Measurements from ENCODE around the gene PUS1. TPM values are rescaled to one million over a fixed set of nuclear protein-coding genes. Genes with fewer than 3 reads are reported as not detected.
A peak's percentile ranks its signal among the peaks of the same experiment; 100 is the strongest.

The PUS1 gene
- total and polyA plus RNA-seq, 2 donors (not counting 1 experiment from before 2014, with no cell fraction given): 50.1 to 99.5 TPM

DNA sequence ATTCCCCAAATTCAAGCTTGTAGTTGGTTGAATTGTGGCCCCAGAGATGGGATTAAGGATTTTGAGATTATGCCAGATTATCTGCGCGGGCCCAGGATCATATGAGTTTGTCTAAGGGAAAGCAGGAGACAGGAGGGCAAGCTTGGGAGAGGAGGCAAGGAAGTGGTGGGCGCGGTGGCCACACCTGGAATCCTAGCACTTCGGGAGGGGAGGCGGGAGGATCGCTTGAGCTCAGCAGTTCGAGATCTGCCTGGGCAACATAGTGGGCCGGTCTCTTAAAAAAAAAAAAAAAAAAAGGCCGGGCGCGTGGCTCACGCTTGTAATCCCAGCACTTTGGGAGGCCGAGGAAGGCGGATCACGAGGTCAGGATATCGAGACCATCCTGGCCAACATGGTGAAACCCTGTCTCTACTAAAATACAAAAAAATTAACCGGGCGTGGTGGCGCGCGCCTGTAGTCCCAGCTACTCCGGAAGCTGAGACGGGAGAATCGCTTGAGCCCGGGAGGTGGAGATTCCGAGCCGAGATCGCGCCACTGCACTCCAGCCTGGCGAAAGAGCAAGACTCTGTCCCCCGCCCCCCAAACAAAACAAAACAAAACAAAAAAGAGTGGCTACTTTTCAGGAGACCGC is 881 bp upstream of the PUS1 start:
- intact Hi-C loops (cut with micrococcal nuclease): loop anchor here (10.0 kb wide), 4 partner anchors 103 to 1053 kb away; partner anchors contain the start of genes MMP17 and RAN
- WGBS (ENCODE audit: insufficient coverage): 42% methylated on average over 27 of the region's 33 CpGs
- DNase-seq (no peak), ATAC-seq (ENCODE audit: low read depth) (no peak)
- H3K4me1 ChIP-seq (ENCODE audit: control insufficient read depth in 2 of 2, insufficient read depth in 2 of 2, low read length in 2 of 2): peaks cover 33 to 51% of the 10 kb centered on the region in 2 donors
- ChIA-PET CTCF (interaction anchor here (1.5 kb wide), 1 partner anchor 21 kb away, joined by 3 read pairs; no protein-coding TSS in a partner anchor), POLR2A (interaction anchor here (0.6 to 1.8 kb wide), 4 partner anchors 22 to 75 kb away, joined by 3 to 7 read pairs (median 4); partner anchors contain the start of gene EP400)
- no peak for TF ChIP-seq EZH2 (IDR thresholded peaks at IDR 0.05; ENCODE audit: borderline replicate concordance, insufficient read depth, low read depth, low read length, poor library complexity, severe bottlenecking)
- TF ChIP-seq, protein P1, sequence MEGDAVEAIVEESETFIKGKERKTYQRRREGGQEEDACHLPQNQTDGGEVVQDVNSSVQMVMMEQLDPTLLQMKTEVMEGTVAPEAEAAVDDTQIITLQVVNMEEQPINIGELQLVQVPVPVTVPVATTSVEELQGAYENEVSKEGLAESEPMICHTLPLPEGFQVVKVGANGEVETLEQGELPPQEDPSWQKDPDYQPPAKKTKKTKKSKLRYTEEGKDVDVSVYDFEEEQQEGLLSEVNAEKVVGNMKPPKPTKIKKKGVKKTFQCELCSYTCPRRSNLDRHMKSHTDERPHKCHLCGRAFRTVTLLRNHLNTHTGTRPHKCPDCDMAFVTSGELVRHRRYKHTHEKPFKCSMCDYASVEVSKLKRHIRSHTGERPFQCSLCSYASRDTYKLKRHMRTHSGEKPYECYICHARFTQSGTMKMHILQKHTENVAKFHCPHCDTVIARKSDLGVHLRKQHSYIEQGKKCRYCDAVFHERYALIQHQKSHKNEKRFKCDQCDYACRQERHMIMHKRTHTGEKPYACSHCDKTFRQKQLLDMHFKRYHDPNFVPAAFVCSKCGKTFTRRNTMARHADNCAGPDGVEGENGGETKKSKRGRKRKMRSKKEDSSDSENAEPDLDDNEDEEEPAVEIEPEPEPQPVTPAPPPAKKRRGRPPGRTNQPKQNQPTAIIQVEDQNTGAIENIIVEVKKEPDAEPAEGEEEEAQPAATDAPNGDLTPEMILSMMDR (IDR thresholded peaks at IDR 0.05): no peak
- no peaks in the 10 kb centered on the region for H4K20me1 ChIP-seq (ENCODE audit: control insufficient read depth, insufficient read depth, low read length, poor library complexity, severe bottlenecking)
- H3K27ac ChIP-seq (ENCODE audit: low read length in 2 of 2): peak overlapping the region; percentile 55 to 66
- H3K9me3 ChIP-seq (ENCODE audit: control extremely low read depth in 1 of 3, control insufficient read depth in 2 of 3, insufficient read depth in 1 of 3, low read length in 2 of 3): peaks cover 0 to 13% (median 0%) of the 10 kb centered on the region in 3 donors
- peak overlapping the region; percentile 2 to 94 (median 84) for H3K4me3 ChIP-seq (ENCODE audit: control extremely low read depth in 1 of 5, extremely low read depth in 1 of 5, insufficient read depth in 1 of 5, low read depth in 2 of 5, low read length in 4 of 5)
- H2AFZ ChIP-seq (ENCODE audit: insufficient read depth, low read depth, low read length, poor library complexity, severe bottlenecking): peak overlapping the region; percentile 83
- Mint-ChIP-seq H3K27me3 (no peaks in the 10 kb centered on the region), H3K4me1 (peaks cover 40% of the 10 kb centered on the region), H3K4me3 (peak overlapping the region; percentile 95), H3K9me3 (ENCODE audit: insufficient read depth) (no peaks in the 10 kb centered on the region), H3K27ac (peak overlapping the region; percentile 98)
- H3K4me2 ChIP-seq (replicated peaks; ENCODE audit: low read depth, low read length, poor library complexity, severe bottlenecking): peak overlapping the region; percentile 99
- H3K79me2 ChIP-seq (ENCODE audit: control insufficient read depth, insufficient read depth, low read length): peaks cover 9% of the 10 kb centered on the region
- H3K9ac ChIP-seq (ENCODE audit: low read length): peak overlapping the region; percentile 76
- peaks cover 0 to 15% of the 10 kb centered on the region in 2 experiments for H3K36me3 ChIP-seq (replicated peaks in 1 of 2; ENCODE audit: control extremely low read depth in 1 of 2, control insufficient read depth in 1 of 2, extremely low read depth in 1 of 2, insufficient read depth in 2 of 2, low read length in 1 of 2)
- H3K27me3 ChIP-seq (replicated peaks in 1 of 4; ENCODE audit: control extremely low read depth in 1 of 4, control insufficient read depth in 3 of 4, insufficient read depth in 4 of 4, low read length in 3 of 4): no peaks in the 10 kb centered on the region
